Measurements from ENCODE around the gene IL20RB.

The IL20RB gene

GRCh38 chr3:137032465-137033120 lies 74.8 kb downstream of the IL20RB start:
- DNase-seq: peak; percentile 12 to 94 (median 72)

GRCh38 chr3:137035631-137036030 lies 77.8 kb downstream of the IL20RB start:
- no peak for DNase-seq

DNA sequence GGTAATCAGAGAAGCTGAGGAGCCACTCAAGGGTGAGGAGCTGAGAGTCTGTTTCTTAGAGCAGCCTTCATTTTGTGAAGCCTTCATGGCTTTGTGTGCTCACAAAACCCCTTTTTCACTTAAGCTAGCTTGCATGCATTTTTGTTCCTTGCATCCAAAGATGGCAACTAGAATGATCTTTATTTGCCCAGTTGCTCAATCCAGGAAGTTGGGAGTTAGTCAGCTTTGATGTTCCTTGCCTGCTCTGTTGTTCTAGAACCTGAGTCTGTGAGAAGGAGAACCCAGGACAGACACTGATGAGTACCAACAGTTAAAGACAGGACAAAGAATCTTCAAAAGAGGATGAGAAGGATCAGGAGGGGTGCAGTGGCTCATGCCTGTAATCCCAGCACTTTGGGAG lies 81.8 kb downstream of the IL20RB start:
- DNase-seq: no peak

- DNase-seq: no peak
These were observed 83.5 kb downstream of the IL20RB start for GRCh38 chr3:137041251-137041650.

GRCh38 chr3:137041686-137042085 lies 83.9 kb downstream of the IL20RB start:
- DNase-seq: no peak

DNA sequence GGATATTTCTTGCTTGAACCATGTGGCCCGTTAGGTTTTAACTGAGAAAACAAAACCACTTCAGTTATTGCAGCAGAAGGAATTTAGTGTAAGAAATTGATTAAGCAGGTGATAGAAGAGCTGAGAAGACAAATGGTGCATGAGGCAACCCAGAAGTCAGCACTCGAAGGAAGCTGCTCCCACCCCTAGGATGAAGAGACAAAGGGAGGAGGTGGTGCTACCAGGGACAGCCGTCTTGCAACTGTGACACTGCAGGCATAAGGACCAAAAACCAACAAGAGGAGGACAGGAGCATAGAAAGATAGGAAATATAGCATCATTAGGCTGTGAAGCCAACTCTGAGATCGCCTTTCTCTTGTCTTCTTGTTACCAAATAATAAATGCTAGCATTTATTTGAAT lies 89.0 kb downstream of the IL20RB start:
- no peak for DNase-seq

- no peak for DNase-seq
These were observed 89.5 kb downstream of the IL20RB start for GRCh38 chr3:137047240-137047639.

- no peak for DNase-seq
These were observed 92.5 kb downstream of the IL20RB start for GRCh38 chr3:137050281-137050680.

- no peak for DNase-seq
These were observed 94.5 kb downstream of the IL20RB start for GRCh38 chr3:137052298-137052697.
